Raji (cell line): ENCODE measurements around the gene TSPAN11.

Experiments
- POLR2A ChIP-seq: IDR thresholded peaks from 2 replicates; pipeline ENCODE4 v1.6.1; 2011; ENCODE audit warnings: low read depth, low read length, control low read depth; ENCODE audit not compliant: insufficient read depth

TSPAN11 gene

GRCh38 chr12:31019976-31020375 is 93.4 kb downstream of the TSPAN11 start:
- no peak for TF ChIP-seq POLR2A

- TF ChIP-seq POLR2A = no peak
Measured at GRCh38 chr12:31020385-31021166, 94.0 kb downstream of the TSPAN11 start.

GRCh38 chr12:31021181-31021580 is 94.6 kb downstream of the TSPAN11 start:
- no peak for TF ChIP-seq POLR2A

GRCh38 chr12:31021809-31022494 is 95.4 kb downstream of the TSPAN11 start:
- TF ChIP-seq POLR2A = no peak

- TF ChIP-seq POLR2A = no peak
Measured at GRCh38 chr12:31023271-31023724, 96.8 kb downstream of the TSPAN11 start.

GRCh38 chr12:31026202-31026601 is 99.7 kb downstream of the TSPAN11 start:
- TF ChIP-seq POLR2A = no peak

- TF ChIP-seq POLR2A = no peak
Measured at GRCh38 chr12:31029468-31029867, 102.9 kb downstream of the TSPAN11 start.

- TF ChIP-seq POLR2A = no peak
Measured at GRCh38 chr12:31029916-31030562, 103.5 kb downstream of the TSPAN11 start.

- TF ChIP-seq POLR2A = no peak
Measured at GRCh38 chr12:31031951-31032335, 105.4 kb downstream of the TSPAN11 start.

- TF ChIP-seq POLR2A = no peak
Measured at GRCh38 chr12:31033146-31033545, 106.6 kb downstream of the TSPAN11 start.

GRCh38 chr12:31033681-31034080 is 107.1 kb downstream of the TSPAN11 start:
- TF ChIP-seq POLR2A = no peak

- no peak for TF ChIP-seq POLR2A
Measured at GRCh38 chr12:31034372-31034771, 107.8 kb downstream of the TSPAN11 start.

- TF ChIP-seq POLR2A = no peak
Measured at GRCh38 chr12:31035226-31035625, 108.7 kb downstream of the TSPAN11 start.

GRCh38 chr12:31035967-31036665 is 109.6 kb downstream of the TSPAN11 start:
- no peak for TF ChIP-seq POLR2A

- TF ChIP-seq POLR2A = no peak
Measured at GRCh38 chr12:31037028-31037427, 110.5 kb downstream of the TSPAN11 start.
